ENCODE data around the gene RALGDS. TPM values are rescaled to one million over a fixed set of nuclear protein-coding genes. Genes with fewer than 3 reads are reported as not detected.

The RALGDS gene
- total RNA-seq, 1 experiment from 2014 or later: 36.1 TPM

- Histone ChIP-seq H3K4me1 (ENCODE audit: control insufficient read depth in 1 of 2, insufficient read depth in 2 of 2, low read length in 2 of 2) (no peaks in the 10 kb centered on the region), H3K4me2 (ENCODE audit: low read length) (no peak overlapping the region), H3K36me3 (ENCODE audit: control insufficient read depth in 1 of 2, insufficient read depth in 2 of 2, low read length in 2 of 2) (no peaks in the 10 kb centered on the region), H3K9ac (ENCODE audit: low read length) (no peak overlapping the region), H3K9me3 (ENCODE audit: control insufficient read depth in 1 of 2, insufficient read depth in 1 of 2, low read depth in 1 of 2, low read length in 2 of 2) (no peaks in the 10 kb centered on the region), H3K9me2 (ENCODE audit: insufficient read depth) (no peaks in the 10 kb centered on the region), H3K4me3 (replicated peaks in 1 of 2; ENCODE audit: low read depth in 1 of 2, low read length in 2 of 2) (no peak overlapping the region), H3K79me2 (ENCODE audit: insufficient read depth, low read length) (no peaks in the 10 kb centered on the region), H3K27me3 (ENCODE audit: insufficient read depth, low read length) (0 out of 2 replicates have a peak, but pooled peaks cover 3% of the 10 kb centered on the region), H3K27ac (ENCODE audit: low read depth, low read length) (no peak overlapping the region), H2AFZ (ENCODE audit: low read depth, low read length, poor library complexity, severe bottlenecking) (no peak overlapping the region), H4K20me1 (ENCODE audit: insufficient read depth) (no peaks in the 10 kb centered on the region)
- intact Hi-C loops (cut with micrococcal nuclease): no loop called here
- no peak for TF ChIP-seq ZNF274 (IDR thresholded peaks at IDR 0.05; ENCODE audit: low read depth, low read length)
- TF ChIP-seq SRF (IDR thresholded peaks at IDR 0.05; ENCODE audit: low read depth): no peak
- TF ChIP-seq POLR2AphosphoS5 (IDR thresholded peaks at IDR 0.05; ENCODE audit: low read depth, low read length): no peak
- no peak for TF ChIP-seq EZH2phosphoT487 (IDR thresholded peaks at IDR 0.05; ENCODE audit: borderline replicate concordance)
- no peak for TF ChIP-seq TCF7L2 (IDR thresholded peaks at IDR 0.05; ENCODE audit: borderline replicate concordance, extremely low read depth, insufficient read depth, insufficient read length)
- TF ChIP-seq FOSL1 (IDR thresholded peaks at IDR 0.05; ENCODE audit: low read depth): no peak
- TF ChIP-seq SIN3A (IDR thresholded peaks at IDR 0.05; ENCODE audit: low read depth): no peak
- TF ChIP-seq, protein P1, sequence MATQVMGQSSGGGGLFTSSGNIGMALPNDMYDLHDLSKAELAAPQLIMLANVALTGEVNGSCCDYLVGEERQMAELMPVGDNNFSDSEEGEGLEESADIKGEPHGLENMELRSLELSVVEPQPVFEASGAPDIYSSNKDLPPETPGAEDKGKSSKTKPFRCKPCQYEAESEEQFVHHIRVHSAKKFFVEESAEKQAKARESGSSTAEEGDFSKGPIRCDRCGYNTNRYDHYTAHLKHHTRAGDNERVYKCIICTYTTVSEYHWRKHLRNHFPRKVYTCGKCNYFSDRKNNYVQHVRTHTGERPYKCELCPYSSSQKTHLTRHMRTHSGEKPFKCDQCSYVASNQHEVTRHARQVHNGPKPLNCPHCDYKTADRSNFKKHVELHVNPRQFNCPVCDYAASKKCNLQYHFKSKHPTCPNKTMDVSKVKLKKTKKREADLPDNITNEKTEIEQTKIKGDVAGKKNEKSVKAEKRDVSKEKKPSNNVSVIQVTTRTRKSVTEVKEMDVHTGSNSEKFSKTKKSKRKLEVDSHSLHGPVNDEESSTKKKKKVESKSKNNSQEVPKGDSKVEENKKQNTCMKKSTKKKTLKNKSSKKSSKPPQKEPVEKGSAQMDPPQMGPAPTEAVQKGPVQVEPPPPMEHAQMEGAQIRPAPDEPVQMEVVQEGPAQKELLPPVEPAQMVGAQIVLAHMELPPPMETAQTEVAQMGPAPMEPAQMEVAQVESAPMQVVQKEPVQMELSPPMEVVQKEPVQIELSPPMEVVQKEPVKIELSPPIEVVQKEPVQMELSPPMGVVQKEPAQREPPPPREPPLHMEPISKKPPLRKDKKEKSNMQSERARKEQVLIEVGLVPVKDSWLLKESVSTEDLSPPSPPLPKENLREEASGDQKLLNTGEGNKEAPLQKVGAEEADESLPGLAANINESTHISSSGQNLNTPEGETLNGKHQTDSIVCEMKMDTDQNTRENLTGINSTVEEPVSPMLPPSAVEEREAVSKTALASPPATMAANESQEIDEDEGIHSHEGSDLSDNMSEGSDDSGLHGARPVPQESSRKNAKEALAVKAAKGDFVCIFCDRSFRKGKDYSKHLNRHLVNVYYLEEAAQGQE (IDR thresholded peaks at IDR 0.05; ENCODE audit: low read depth): no peak
- no peak for TF ChIP-seq MAX (IDR thresholded peaks at IDR 0.05)
- TF ChIP-seq CEBPB (IDR thresholded peaks at IDR 0.05; ENCODE audit: low read depth): no peak
- no peak for TF ChIP-seq ZBTB33 (IDR thresholded peaks at IDR 0.05; ENCODE audit: extremely low read depth, insufficient replicate concordance, low read length)
- no peak for TF ChIP-seq RAD21 (IDR thresholded peaks at IDR 0.05; ENCODE audit: low read depth)
- no peak for TF ChIP-seq EZH2 (IDR thresholded peaks at IDR 0.05)
- ATAC-seq (no peak), DNase-seq (ENCODE audit: low read depth, low spot score) (no peak)
- ChIA-PET CTCF (no interaction called here), RAD21 (ENCODE audit: low non-redundant PET in 1 of 2, low total read pairs in 2 of 2, uncharacterized antibody in 2 of 2, unreplicated experiment in 2 of 2) (no interaction called here), POLR2A (no interaction called here)
- BruUV-seq (replicated peaks): no TSS peak
These were observed 42.6 kb downstream of the RALGDS start for GRCh38 chr9:133078486-133078885.
